HG03103 (cell line): ENCODE data around the gene CREB5.
A peak's percentile ranks its signal among the peaks of the same experiment; 100 is the strongest.

Experiments used
- ATAC-seq: cut with Tn5 transposase; IDR thresholded peaks from one replicate; pipeline ENCODE4 v1.9.1; 2021; ENCODE audit warnings: low read depth; ENCODE audit not compliant: unreplicated experiment

CREB5 gene

GRCh38 chr7:28668085-28668484 lies 255.8 kb downstream of the CREB5 start:
- no peak for ATAC-seq

GRCh38 chr7:28669330-28669729 lies 257.0 kb downstream of the CREB5 start:
- ATAC-seq, result no peak

- no peak for ATAC-seq
Observed at GRCh38 chr7:28671526-28671925, 259.2 kb downstream of the CREB5 start.

GRCh38 chr7:28672397-28672797 lies 260.1 kb downstream of the CREB5 start:
- no peak for ATAC-seq

- no peak for ATAC-seq
Observed at GRCh38 chr7:28674359-28674782, 262.1 kb downstream of the CREB5 start.

GRCh38 chr7:28675429-28675828 lies 263.1 kb downstream of the CREB5 start:
- ATAC-seq, result no peak

GRCh38 chr7:28677668-28678067 lies 265.4 kb downstream of the CREB5 start:
- ATAC-seq, result no peak

GRCh38 chr7:28678431-28678965 lies 266.2 kb downstream of the CREB5 start:
- ATAC-seq, result no peak

- ATAC-seq, result no peak
Observed at GRCh38 chr7:28681693-28682310, 269.5 kb downstream of the CREB5 start.

- no peak for ATAC-seq
Observed at GRCh38 chr7:28682801-28683200, 270.5 kb downstream of the CREB5 start.

- no peak for ATAC-seq
Observed at GRCh38 chr7:28684650-28685241, 272.4 kb downstream of the CREB5 start.

- peak; percentile 30 for ATAC-seq
Observed at GRCh38 chr7:28685242-28685643, 272.9 kb downstream of the CREB5 start.

GRCh38 chr7:28685644-28686417 lies 273.5 kb downstream of the CREB5 start:
- ATAC-seq, result peak; percentile 51

GRCh38 chr7:28686418-28686800 lies 274.1 kb downstream of the CREB5 start:
- no peak for ATAC-seq

- ATAC-seq, result no peak
Observed at GRCh38 chr7:28687537-28687936, 275.2 kb downstream of the CREB5 start.

- ATAC-seq, result no peak
Observed at GRCh38 chr7:28688174-28688573, 275.9 kb downstream of the CREB5 start.

- ATAC-seq, result no peak
Observed at GRCh38 chr7:28688651-28689050, 276.3 kb downstream of the CREB5 start.

- no peak for ATAC-seq
Observed at GRCh38 chr7:28695300-28696295, 283.3 kb downstream of the CREB5 start.

GRCh38 chr7:28697913-28698563 lies 285.7 kb downstream of the CREB5 start:
- no peak for ATAC-seq

GRCh38 chr7:28698840-28699239 lies 286.5 kb downstream of the CREB5 start:
- no peak for ATAC-seq
